ENCODE measurements around the gene AFG3L2. TPM values are rescaled to one million over a fixed set of nuclear protein-coding genes. Genes with fewer than 3 reads are reported as not detected.

The AFG3L2 gene
- total and polyA plus RNA-seq, 9 of the 15 experiments (the other 6 are each of a cell fraction or from before 2014, with no cell fraction given) = 24.1 to 109 (median 84.0) TPM

DNA sequence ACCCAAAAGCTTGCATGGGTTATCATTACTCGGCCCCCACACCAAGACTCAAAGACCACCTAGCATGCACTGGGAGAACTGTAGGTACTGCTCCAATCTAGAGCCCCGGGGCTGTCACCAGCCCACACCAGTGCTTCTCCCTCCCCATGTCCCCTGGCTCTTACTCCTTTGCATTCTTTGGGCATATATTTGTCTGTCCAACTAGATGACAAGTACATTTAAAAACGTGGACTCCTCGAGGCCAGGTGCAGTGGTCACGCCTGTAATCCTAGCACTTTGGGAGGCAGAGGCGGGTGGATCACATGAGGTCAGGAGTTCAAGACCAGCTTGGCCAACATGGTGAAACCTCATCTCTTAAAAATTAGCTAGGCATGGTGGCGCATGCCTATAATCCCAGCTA is 7.8 kb downstream of the AFG3L2 start:
- intact Hi-C loops (cut with micrococcal nuclease) = no loop called here
- no peak overlapping the region for H2AFZ ChIP-seq (ENCODE audit: low read depth, low read length)
- CTCF ChIA-PET (ENCODE audit: low intra/inter-chr PET ratio) = no interaction called here
- peaks cover 29% of the 10 kb centered on the region for H4K20me1 ChIP-seq (replicated peaks; ENCODE audit: control insufficient read depth, insufficient read depth, low read length)
- 80% methylated on average over 7 of the region's 7 CpGs for WGBS (ENCODE audit: insufficient coverage, low coverage, missing lambda C conversion rate)
- peaks cover 10 to 21% of the 10 kb centered on the region in 2 experiments for H3K4me1 ChIP-seq (replicated peaks in 1 of 2; ENCODE audit: control insufficient read depth in 2 of 2, insufficient read depth in 2 of 2, low read length in 2 of 2)
- no peaks in the 10 kb centered on the region for H3K9me3 ChIP-seq (replicated peaks; ENCODE audit: control insufficient read depth, insufficient read depth, low read depth, low read length)
- no peak overlapping the region for H3K4me3 ChIP-seq
- no peak overlapping the region for H3K4me2 ChIP-seq (ENCODE audit: insufficient read depth, low read length)
- peaks cover 68% of the 10 kb centered on the region for H3K79me2 ChIP-seq (ENCODE audit: control insufficient read depth, insufficient read depth, low read length)
- H3K9ac ChIP-seq (ENCODE audit: insufficient read depth in 1 of 2, low read depth in 2 of 2, low read length in 2 of 2) = no peak overlapping the region
- no peak overlapping the region for H3K27ac ChIP-seq (ENCODE audit: extremely low read depth, low read depth, low read length)
- POLR2A ChIA-PET = interaction anchor here (2.7 kb wide), 1 partner anchor 8 kb away, joined by 9 read pairs; the partner anchor contains the start of gene AFG3L2
- peaks cover 87% of the 10 kb centered on the region for H3K36me3 ChIP-seq (ENCODE audit: control insufficient read depth, insufficient read depth, low read length)
- peaks cover 1% of the 10 kb centered on the region for H3K9me1 ChIP-seq (ENCODE audit: control insufficient read depth, insufficient read depth, low read length)
- DNase-seq (ENCODE audit: extremely low read depth in 1 of 4, low spot score in 3 of 4) (no peak), ATAC-seq (no peak), FAIRE-seq (no peak)
- BruUV-seq (replicated peaks) = no TSS peak
- in situ Hi-C loops (cut with MboI) = no loop called here
- no peak for TF ChIP-seq NONO (IDR thresholded peaks at IDR 0.05; ENCODE audit: low read depth in 2 of 2, low read length in 1 of 2)
- TF ChIP-seq, protein P1, sequence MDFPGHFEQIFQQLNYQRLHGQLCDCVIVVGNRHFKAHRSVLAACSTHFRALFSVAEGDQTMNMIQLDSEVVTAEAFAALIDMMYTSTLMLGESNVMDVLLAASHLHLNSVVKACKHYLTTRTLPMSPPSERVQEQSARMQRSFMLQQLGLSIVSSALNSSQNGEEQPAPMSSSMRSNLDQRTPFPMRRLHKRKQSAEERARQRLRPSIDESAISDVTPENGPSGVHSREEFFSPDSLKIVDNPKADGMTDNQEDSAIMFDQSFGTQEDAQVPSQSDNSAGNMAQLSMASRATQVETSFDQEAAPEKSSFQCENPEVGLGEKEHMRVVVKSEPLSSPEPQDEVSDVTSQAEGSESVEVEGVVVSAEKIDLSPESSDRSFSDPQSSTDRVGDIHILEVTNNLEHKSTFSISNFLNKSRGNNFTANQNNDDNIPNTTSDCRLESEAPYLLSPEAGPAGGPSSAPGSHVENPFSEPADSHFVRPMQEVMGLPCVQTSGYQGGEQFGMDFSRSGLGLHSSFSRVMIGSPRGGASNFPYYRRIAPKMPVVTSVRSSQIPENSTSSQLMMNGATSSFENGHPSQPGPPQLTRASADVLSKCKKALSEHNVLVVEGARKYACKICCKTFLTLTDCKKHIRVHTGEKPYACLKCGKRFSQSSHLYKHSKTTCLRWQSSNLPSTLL (IDR thresholded peaks at IDR 0.05) = no peak
- H3K27me3 ChIP-seq (ENCODE audit: control insufficient read depth in 2 of 2, insufficient read depth in 2 of 2, low read length in 2 of 2) = no peaks in the 10 kb centered on the region

DNA sequence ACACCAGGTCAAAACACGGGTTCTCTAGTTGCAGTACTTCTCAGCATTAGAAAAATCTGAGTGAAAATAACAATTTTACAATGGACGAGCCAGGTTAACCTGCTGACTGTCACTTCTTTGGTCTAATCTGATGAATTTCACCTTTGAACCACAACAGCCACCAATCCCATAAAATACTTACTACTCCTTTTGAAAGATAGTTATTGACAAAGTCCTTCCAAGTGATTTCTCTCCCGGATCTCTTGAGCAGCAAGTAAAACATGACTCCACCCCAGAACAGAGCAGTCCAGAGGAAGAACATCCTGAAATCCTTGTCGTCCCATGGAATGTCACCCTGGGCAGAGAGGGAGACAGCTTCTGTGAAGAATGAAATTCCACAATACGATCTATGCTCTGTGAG is 10.2 kb downstream of the AFG3L2 start:
- peaks cover 93% of the 10 kb centered on the region for H3K36me3 ChIP-seq (ENCODE audit: control insufficient read depth, insufficient read depth, low read length)
- DNase-seq (ENCODE audit: extremely low read depth in 1 of 4, low spot score in 3 of 4) = no peak
- peaks cover 0 to 10% of the 10 kb centered on the region in 2 experiments; a peak in 3 of 5 replicates for H3K4me1 ChIP-seq (replicated peaks in 1 of 2; ENCODE audit: control insufficient read depth in 2 of 2, insufficient read depth in 2 of 2, low read length in 2 of 2)
- no TSS peak for BruUV-seq (replicated peaks)
- in situ Hi-C loops (cut with MboI) (no loop called here), intact Hi-C loops (cut with micrococcal nuclease) (no loop called here)
- POLR2A ChIA-PET = interaction anchor here (2.7 kb wide), 1 partner anchor 10 kb away, joined by 9 read pairs; the partner anchor contains the start of gene AFG3L2
- CTCF ChIA-PET (ENCODE audit: low intra/inter-chr PET ratio) = no interaction called here
- H3K79me2 ChIP-seq (ENCODE audit: control insufficient read depth, insufficient read depth, low read length) = peaks cover 62% of the 10 kb centered on the region
- no peak for ATAC-seq
- no peak overlapping the region for H3K4me3 ChIP-seq
- H3K4me2 ChIP-seq (ENCODE audit: insufficient read depth, low read length) = no peak overlapping the region
- no peak for FAIRE-seq
- no peaks in the 10 kb centered on the region for H3K9me3 ChIP-seq (replicated peaks; ENCODE audit: control insufficient read depth, insufficient read depth, low read depth, low read length)
- H4K20me1 ChIP-seq (replicated peaks; ENCODE audit: control insufficient read depth, insufficient read depth, low read length) = peaks cover 11% of the 10 kb centered on the region; the same call in 1 of the 2 replicates
- H3K27ac ChIP-seq (ENCODE audit: extremely low read depth, low read depth, low read length) = no peak overlapping the region
- no peak overlapping the region for H3K9ac ChIP-seq (ENCODE audit: insufficient read depth in 1 of 2, low read depth in 2 of 2, low read length in 2 of 2)
- WGBS (ENCODE audit: insufficient coverage, low coverage, missing lambda C conversion rate) = 88% methylated on average over 5 of the region's 5 CpGs
- no peaks in the 10 kb centered on the region for H3K9me1 ChIP-seq (ENCODE audit: control insufficient read depth, insufficient read depth, low read length)
- no peaks in the 10 kb centered on the region for H3K27me3 ChIP-seq (ENCODE audit: control insufficient read depth in 2 of 2, insufficient read depth in 2 of 2, low read length in 2 of 2)
- no peak overlapping the region for H2AFZ ChIP-seq (ENCODE audit: low read depth, low read length)
- TF ChIP-seq, protein P2, sequence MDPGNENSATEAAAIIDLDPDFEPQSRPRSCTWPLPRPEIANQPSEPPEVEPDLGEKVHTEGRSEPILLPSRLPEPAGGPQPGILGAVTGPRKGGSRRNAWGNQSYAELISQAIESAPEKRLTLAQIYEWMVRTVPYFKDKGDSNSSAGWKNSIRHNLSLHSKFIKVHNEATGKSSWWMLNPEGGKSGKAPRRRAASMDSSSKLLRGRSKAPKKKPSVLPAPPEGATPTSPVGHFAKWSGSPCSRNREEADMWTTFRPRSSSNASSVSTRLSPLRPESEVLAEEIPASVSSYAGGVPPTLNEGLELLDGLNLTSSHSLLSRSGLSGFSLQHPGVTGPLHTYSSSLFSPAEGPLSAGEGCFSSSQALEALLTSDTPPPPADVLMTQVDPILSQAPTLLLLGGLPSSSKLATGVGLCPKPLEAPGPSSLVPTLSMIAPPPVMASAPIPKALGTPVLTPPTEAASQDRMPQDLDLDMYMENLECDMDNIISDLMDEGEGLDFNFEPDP (CRISPR knock-in tag; IDR thresholded peaks at IDR 0.05) = no peak
- TF ChIP-seq, protein P3, sequence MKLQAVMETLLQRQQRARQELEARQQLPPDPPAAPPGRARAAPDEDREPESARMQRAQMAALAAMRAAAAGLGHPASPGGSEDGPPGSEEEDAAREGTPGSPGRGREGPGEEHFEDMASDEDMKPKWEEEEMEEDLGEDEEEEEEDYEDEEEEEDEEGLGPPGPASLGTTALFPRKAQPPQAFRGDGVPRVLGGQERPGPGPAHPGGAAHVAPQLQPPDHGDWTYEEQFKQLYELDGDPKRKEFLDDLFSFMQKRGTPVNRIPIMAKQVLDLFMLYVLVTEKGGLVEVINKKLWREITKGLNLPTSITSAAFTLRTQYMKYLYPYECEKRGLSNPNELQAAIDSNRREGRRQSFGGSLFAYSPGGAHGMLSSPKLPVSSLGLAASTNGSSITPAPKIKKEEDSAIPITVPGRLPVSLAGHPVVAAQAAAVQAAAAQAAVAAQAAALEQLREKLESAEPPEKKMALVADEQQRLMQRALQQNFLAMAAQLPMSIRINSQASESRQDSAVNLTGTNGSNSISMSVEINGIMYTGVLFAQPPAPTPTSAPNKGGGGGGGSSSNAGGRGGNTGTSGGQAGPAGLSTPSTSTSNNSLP (IDR thresholded peaks at IDR 0.05; ENCODE audit: borderline replicate concordance, low read depth, low read length) = no peak
- TF ChIP-seq PHB2 (IDR thresholded peaks at IDR 0.05; ENCODE audit: low read depth) (no peak), SP2 (IDR thresholded peaks at IDR 0.05; ENCODE audit: extremely low read depth, low read depth, low read length, poor library complexity, severe bottlenecking) (no peak), PCBP2 (IDR thresholded peaks at IDR 0.05; ENCODE audit: low read depth, low read length, poor library complexity, severe bottlenecking) (no peak)
- TF ChIP-seq, protein P4, sequence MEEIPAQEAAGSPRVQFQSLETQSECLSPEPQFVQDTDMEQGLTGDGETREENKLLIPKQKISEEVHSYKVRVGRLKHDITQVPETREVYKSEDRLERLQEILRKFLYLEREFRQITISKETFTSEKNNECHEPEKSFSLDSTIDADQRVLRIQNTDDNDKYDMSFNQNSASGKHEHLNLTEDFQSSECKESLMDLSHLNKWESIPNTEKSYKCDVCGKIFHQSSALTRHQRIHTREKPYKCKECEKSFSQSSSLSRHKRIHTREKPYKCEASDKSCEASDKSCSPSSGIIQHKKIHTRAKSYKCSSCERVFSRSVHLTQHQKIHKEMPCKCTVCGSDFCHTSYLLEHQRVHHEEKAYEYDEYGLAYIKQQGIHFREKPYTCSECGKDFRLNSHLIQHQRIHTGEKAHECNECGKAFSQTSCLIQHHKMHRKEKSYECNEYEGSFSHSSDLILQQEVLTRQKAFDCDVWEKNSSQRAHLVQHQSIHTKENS (CRISPR knock-in tag; IDR thresholded peaks at IDR 0.05) = no peak
